SK-N-MC (cell line): ENCODE data around the gene PALS1.

Experiments used
- EZH2 ChIP-seq: fragments of 200-600 bp; sonication (generic); IDR thresholded peaks from one replicate; pipeline ENCODE4 v1.6.1; 2017; ENCODE audit warnings: antibody characterized with exemption
- POLR2AphosphoS5 ChIP-seq: IDR thresholded peaks from 2 replicates; pipeline ENCODE4 v1.6.1; 2012; ENCODE audit warnings: mild to moderate bottlenecking, low read depth, low read length, borderline replicate concordance

DNA sequence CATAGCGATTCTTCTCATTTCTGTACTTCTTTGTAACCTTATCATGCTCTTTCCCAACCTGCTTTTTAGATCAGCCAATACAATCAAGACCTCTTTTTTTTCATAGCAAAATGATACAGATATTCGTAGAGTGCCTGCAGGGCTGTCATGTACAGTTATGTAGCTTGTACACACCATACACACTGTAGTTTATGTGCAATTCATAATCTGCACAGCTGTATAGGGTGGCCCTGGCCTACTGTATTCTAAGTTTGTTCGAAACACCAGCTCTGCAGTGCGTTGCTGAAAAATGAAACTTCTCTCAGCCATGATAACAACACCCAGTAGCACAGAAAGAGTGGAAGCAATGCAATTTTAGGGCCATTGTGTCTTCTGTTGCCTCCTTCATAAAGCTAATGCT is 15.7 kb upstream of the PALS1 start:
- TF ChIP-seq EZH2 (no peak), POLR2AphosphoS5 (no peak)
